NT2/D1 (cell line): ENCODE data around the gene MBLAC1.

Experiments
- YY1 ChIP-seq: IDR thresholded peaks from 2 replicates; pipeline ENCODE4 v1.6.1; 2011; ENCODE audit not compliant: insufficient read length, insufficient read depth
- ZNF274 ChIP-seq: IDR thresholded peaks from 2 replicates; pipeline ENCODE4 v1.6.1; 2011; ENCODE audit warnings: mild to moderate bottlenecking, low read depth, low read length

GRCh38 chr7:100147278-100147677, 20.5 kb downstream of the MBLAC1 start:
- TF ChIP-seq ZNF274 (no peak), YY1 (no peak)
